WTC11 (cell line): ENCODE results near the gene NT5C3B. TPM values are rescaled to one million over a fixed set of nuclear protein-coding genes. Genes with fewer than 3 reads are reported as not detected.

ENCODE experiments used
- ATAC-seq: fragments of 200-7000 bp; cut with Tn5 transposase; 2 replicates; pipeline ENCODE4 v1.10.0; 2021; ENCODE audit warnings: mild to moderate bottlenecking, moderate library complexity
- CTCF ChIA-PET: fragments of 300-600 bp; sonication (Branson Sonifier 250); formaldehyde crosslinking; loops from one replicate; lab custom pipeline; 2021; ENCODE audit warnings: antibody characterized with exemption; lab: Charles Lee
- POLR2A ChIA-PET: fragments of 350-600 bp; sonication (Branson Sonifier 250); formaldehyde crosslinking; loops from one replicate; lab custom pipeline; 2021; ENCODE audit warnings: antibody characterized with exemption; lab: Charles Lee
- DNase-seq: peaks from one replicate; pipeline ENCODE4 v3.0.0; 2021; ENCODE audit warnings: low spot score
- H3K27ac Mint-ChIP-seq: 2 replicates; pipeline ENCODE4 v1.8.0; 2021; ENCODE audit warnings: mixed read lengths
- H3K27me3 Mint-ChIP-seq: 2 replicates; pipeline ENCODE4 v1.8.0; 2021; ENCODE audit warnings: low read depth, mild to moderate bottlenecking, moderate library complexity, mixed read lengths
- H3K36me3 Mint-ChIP-seq: 2 replicates; pipeline ENCODE4 v1.8.0; 2021; ENCODE audit warnings: mixed read lengths
- H3K4me1 Mint-ChIP-seq: 2 replicates; pipeline ENCODE4 v1.8.0; 2022; ENCODE audit warnings: mixed read lengths
- H3K4me3 Mint-ChIP-seq: 2 replicates; pipeline ENCODE4 v1.8.0; 2021; ENCODE audit warnings: mild to moderate bottlenecking, moderate library complexity, mixed read lengths
- H3K9me3 Mint-ChIP-seq: 2 replicates; pipeline ENCODE4 v1.8.0; 2021; ENCODE audit warnings: mixed read lengths
- AFF4 ChIP-seq: sonication (generic); formaldehyde crosslinking; IDR thresholded peaks from 2 replicates; pipeline ENCODE4 v1.8.1; 2023; ENCODE audit warnings: mild to moderate bottlenecking, missing genetic modification reagents, borderline replicate concordance
- AR ChIP-seq: fragments of 250-450 bp; sonication (Bioruptor Pico); IDR thresholded peaks from 2 replicates; pipeline ENCODE4 v1.9.0; 2021; ENCODE audit warnings: mild to moderate bottlenecking
- E2F5 ChIP-seq: sonication (generic); formaldehyde crosslinking; IDR thresholded peaks from 2 replicates; pipeline ENCODE4 v1.8.1; 2022; ENCODE audit warnings: mild to moderate bottlenecking, moderate library complexity, missing genetic modification reagents
- EMX1 ChIP-seq: fragments of 250-450 bp; sonication (Bioruptor Pico); IDR thresholded peaks from 2 replicates; pipeline ENCODE4 v1.8.0; 2021; ENCODE audit warnings: mild to moderate bottlenecking
- ETV6 ChIP-seq: sonication (generic); formaldehyde crosslinking; IDR thresholded peaks from 2 replicates; pipeline ENCODE4 v1.8.1; 2022; ENCODE audit warnings: mild to moderate bottlenecking, missing genetic modification reagents
- GRHL2 ChIP-seq: fragments of 250-450 bp; sonication (Bioruptor Pico); IDR thresholded peaks from 2 replicates; pipeline ENCODE4 v1.8.0; 2022; ENCODE audit warnings: mild to moderate bottlenecking, moderate library complexity; ENCODE audit not compliant: insufficient replicate concordance, severe bottlenecking
- JUN ChIP-seq: sonication (generic); formaldehyde crosslinking; IDR thresholded peaks from 2 replicates; pipeline ENCODE4 v1.8.0; 2023; ENCODE audit warnings: mild to moderate bottlenecking, missing genetic modification reagents
- MXD4 ChIP-seq: fragments of 250-450 bp; sonication (Bioruptor Pico); IDR thresholded peaks from 2 replicates; pipeline ENCODE4 v1.8.0; 2021; ENCODE audit warnings: mild to moderate bottlenecking, moderate library complexity, borderline replicate concordance
- MYBL2 ChIP-seq: sonication (generic); formaldehyde crosslinking; IDR thresholded peaks from 2 replicates; pipeline ENCODE4 v1.8.1; 2023; ENCODE audit warnings: mild to moderate bottlenecking, moderate library complexity, missing genetic modification reagents
- NFYB ChIP-seq: sonication (generic); formaldehyde crosslinking; conservative IDR thresholded peaks from 2 replicates; pipeline ENCODE4 v1.8.0; 2022; ENCODE audit warnings: low read depth, missing genetic modification reagents
- RORB ChIP-seq: fragments of 250-450 bp; sonication (Bioruptor Pico); IDR thresholded peaks from 2 replicates; pipeline ENCODE4 v1.9.0; 2021; ENCODE audit warnings: mild to moderate bottlenecking
- SMAD4 ChIP-seq: sonication (generic); formaldehyde crosslinking; IDR thresholded peaks from 2 replicates; pipeline ENCODE4 v1.8.0; 2022; ENCODE audit warnings: mild to moderate bottlenecking, missing genetic modification reagents
- TP53 ChIP-seq: sonication (generic); formaldehyde crosslinking; IDR thresholded peaks from 2 replicates; pipeline ENCODE4 v1.8.1; 2023; ENCODE audit warnings: mild to moderate bottlenecking, missing genetic modification reagents
- ZNF281 ChIP-seq: sonication (generic); formaldehyde crosslinking; IDR thresholded peaks from 2 replicates; pipeline ENCODE4 v1.8.0; 2023; ENCODE audit warnings: mild to moderate bottlenecking, missing genetic modification reagents
- ZNF416 ChIP-seq: fragments of 250-450 bp; sonication (Bioruptor Pico); IDR thresholded peaks from 2 replicates; pipeline ENCODE4 v1.9.0; 2021; ENCODE audit warnings: mild to moderate bottlenecking, inconsistent platforms
- ZNF532 ChIP-seq: fragments of 250-450 bp; sonication (Bioruptor Pico); IDR thresholded peaks from 2 replicates; pipeline ENCODE4 v1.9.0; 2021; ENCODE audit warnings: mild to moderate bottlenecking, borderline replicate concordance
- total RNA-seq: library from RNA; stranded (reverse); gene quantifications from 3 replicates; pipeline ENCODE4 v1.2.3, GENCODE V29; 2021

The NT5C3B gene
- total RNA-seq, 1 experiment from 2014 or later = 58.1 TPM

- Mint-ChIP-seq H3K36me3 (no peaks in the 10 kb centered on the region; the same call in 1 of the 2 replicates), H3K27me3 (no peaks in the 10 kb centered on the region), H3K4me1 (peaks cover 44% of the 10 kb centered on the region), H3K4me3 (peak overlapping the region; percentile 88), H3K9me3 (no peaks in the 10 kb centered on the region), H3K27ac (peak overlapping the region; percentile 90)
- DNase-seq = peak; percentile 63
- TF ChIP-seq AR (CRISPR knock-in tag) = no peak
- TF ChIP-seq JUN (CRISPR knock-in tag) = 0 out of 2 replicates have a peak, but pooled peaks have one; percentile 18
- ATAC-seq = no peak
- CTCF ChIA-PET = interaction anchor here (0.7 to 7.2 kb wide), 40 partner anchors 10 to 370 kb away, joined by 3 to 252 read pairs (median 7); partner anchors contain the start of genes ACLY, CNP, DNAJC7 and EIF1
- POLR2A ChIA-PET = interaction anchor here (0.5 to 4.1 kb wide), 21 partner anchors 9 to 638 kb away, joined by 3 to 142 read pairs (median 7); partner anchors contain the start of genes CAVIN1, DNAJC7, EIF1 and FKBP10
These were observed 50.2 kb downstream of the NT5C3B start for GRCh38 chr17:41785859-41786226.

GRCh38 chr17:41785091-41785858 lies 50.8 kb downstream of the NT5C3B start:
- Mint-ChIP-seq H3K9me3 (no peaks in the 10 kb centered on the region), H3K36me3 (no peaks in the 10 kb centered on the region; the same call in 1 of the 2 replicates), H3K27me3 (no peaks in the 10 kb centered on the region), H3K4me3 (peak overlapping the region; percentile 88), H3K4me1 (peaks cover 44% of the 10 kb centered on the region), H3K27ac (peak overlapping the region; percentile 99)
- ChIA-PET CTCF (interaction anchor here (0.6 to 7.2 kb wide), 30 partner anchors 10 to 371 kb away, joined by 3 to 252 read pairs (median 8); partner anchors contain the start of genes ACLY, DNAJC7, EIF1 and FKBP10), POLR2A (interaction anchor here (0.5 to 4.1 kb wide), 18 partner anchors 8 to 638 kb away, joined by 3 to 142 read pairs (median 7); partner anchors contain the start of genes CAVIN1, DNAJC7, EIF1 and FKBP10)
- peak; percentile 25 for ATAC-seq
- DNase-seq = peak; percentile 87
- TF ChIP-seq ZNF532 (CRISPR knock-in tag) (no peak), ETV6 (CRISPR knock-in tag) (peak; percentile 20; the same call in 1 of the 2 replicates), NFYB (CRISPR knock-in tag) (no peak), SMAD4 (no peak), E2F5 (CRISPR knock-in tag) (0 out of 2 replicates have a peak, but pooled peaks have one; percentile 32), ZNF416 (CRISPR knock-in tag) (no peak), RORB (no peak), MYBL2 (CRISPR knock-in tag) (no peak), TP53 (CRISPR knock-in tag) (0 out of 2 replicates have a peak, but pooled peaks have one; percentile 31), MXD4 (CRISPR knock-in tag) (no peak), EMX1 (no peak), GRHL2 (CRISPR knock-in tag) (no peak), AFF4 (0 out of 2 replicates have a peak, but pooled peaks have one; percentile 59), ZNF281 (CRISPR knock-in tag) (peak; percentile 96)
